Tibial nerve (tissue), 4 donors: ENCODE results near the gene RASIP1. TPM values are rescaled to one million over a fixed set of nuclear protein-coding genes. Genes with fewer than 3 reads are reported as not detected.

Source experiments
- DNase-seq, 2 donors: peaks; one replicate each; pipeline ENCODE4 v3.0.0-alpha.2; 2019; ENCODE audit warnings: low spot score in 2 of 2
- H3K27ac ChIP-seq, 4 donors: fragments of 200-600 bp; sonication (generic) in 3 of 4; one replicate each; pipeline ENCODE4 v1.5.1; 2017 to 2019; ENCODE audit warnings: mild to moderate bottlenecking in 1 of 4
- H3K27me3 ChIP-seq, 2 donors: fragments of 200-600 bp; sonication (generic) in 1 of 2; one replicate each; pipeline versions ENCODE4 v1.5.1 to v1.6.0; 2017 to 2019
- H3K36me3 ChIP-seq, 3 donors: fragments of 200-600 bp; sonication (generic); one replicate each; pipeline ENCODE4 v1.5.1; 2018 to 2019
- H3K4me1 ChIP-seq, 4 donors: fragments of 200-600 bp; sonication (generic) in 3 of 4; one replicate each; pipeline ENCODE4 v1.5.1; 2017 to 2019
- H3K4me3 ChIP-seq, 4 donors: fragments of 200-600 bp; sonication (generic) in 3 of 4; one replicate each; pipeline ENCODE4 v1.5.1; 2017 to 2019; ENCODE audit warnings: mild to moderate bottlenecking in 1 of 4, moderate library complexity in 1 of 4
- H3K9me3 ChIP-seq, 4 donors: fragments of 200-600 bp; sonication (generic) in 3 of 4; one replicate each; pipeline ENCODE4 v1.5.1; 2017 to 2019
- EP300 ChIP-seq, 2 donors: sonication (generic); formaldehyde crosslinking; IDR thresholded peaks; one replicate each; pipeline ENCODE4 v1.6.1; 2017; ENCODE audit warnings: antibody characterized with exemption in 2 of 2, mild to moderate bottlenecking in 1 of 2
- POLR2A ChIP-seq, 2 donors: fragments of 450-650 bp; IDR thresholded peaks; one replicate each; pipeline ENCODE4 v1.6.1; 2017; ENCODE audit warnings: antibody characterized with exemption in 2 of 2, mild to moderate bottlenecking in 2 of 2, moderate library complexity in 2 of 2
- WGBS, 2 donors: methylation state at CpG; one replicate each; pipeline ENCODE4 v1.1.5; 2018; 5-methylcytosine and 5-hydroxymethylcytosine counted together
- total RNA-seq, 4 donors: library from RNA; depleted of rRNA; stranded (reverse); fragments of >200 nt; gene quantifications; one replicate each; pipeline ENCODE4 v1.1.0, GENCODE V29; 2016
- TF ChIP-seq, protein P1 (sequence below), 5 experiments: fragments of 200-600 bp in 3 of 5; fragments of 450-650 bp in 2 of 5; sonication (generic) in 3 of 5; IDR thresholded peaks; one replicate each; pipeline ENCODE4 v1.5.1; 2016 to 2019; ENCODE audit warnings: antibody characterized with exemption in 5 of 5, mild to moderate bottlenecking in 3 of 5, moderate library complexity in 2 of 5

RASIP1 gene
- total RNA-seq, 4 donors from 2014 or later, result 12.3 to 23.3 (median 19.8) TPM

DNA sequence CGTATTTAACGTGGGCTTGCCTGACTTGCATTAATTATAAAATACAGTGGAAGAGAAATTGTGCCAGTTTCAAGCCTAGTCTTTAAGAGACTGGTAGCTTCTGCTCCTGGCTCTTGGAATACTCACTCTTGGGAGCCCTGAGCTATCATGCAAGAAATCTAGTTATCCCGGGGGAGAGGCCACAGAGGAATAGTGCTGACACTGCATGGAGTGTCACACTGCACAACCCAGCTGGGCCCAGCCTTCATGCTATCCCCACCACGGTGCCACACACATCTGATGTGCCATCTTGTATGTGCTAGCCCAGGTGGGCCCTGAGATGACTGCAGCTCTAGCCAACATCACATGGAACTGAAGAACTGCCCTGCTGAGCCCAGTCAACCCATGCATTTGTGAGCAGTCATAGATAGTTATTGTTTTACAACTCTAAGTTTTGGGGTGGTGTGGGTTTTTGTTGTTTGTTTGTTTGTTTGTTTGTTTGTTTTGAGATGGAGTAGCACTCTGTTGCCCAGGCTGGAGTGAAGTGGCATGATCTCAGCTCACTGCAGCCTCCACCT, 29.2 kb downstream of the RASIP1 start:
- Histone ChIP-seq H3K4me1 (peaks cover 0 to 30% (median 20%) of the 10 kb centered on the region in 4 donors), H3K27ac (no peak overlapping the region), H3K27me3 (no peaks in the 10 kb centered on the region), H3K4me3 (no peak overlapping the region), H3K9me3 (peaks cover 0 to 10% (median 0%) of the 10 kb centered on the region in 4 donors), H3K36me3 (peaks cover 0 to 23% (median 0%) of the 10 kb centered on the region in 3 donors)
- TF ChIP-seq, protein P1, sequence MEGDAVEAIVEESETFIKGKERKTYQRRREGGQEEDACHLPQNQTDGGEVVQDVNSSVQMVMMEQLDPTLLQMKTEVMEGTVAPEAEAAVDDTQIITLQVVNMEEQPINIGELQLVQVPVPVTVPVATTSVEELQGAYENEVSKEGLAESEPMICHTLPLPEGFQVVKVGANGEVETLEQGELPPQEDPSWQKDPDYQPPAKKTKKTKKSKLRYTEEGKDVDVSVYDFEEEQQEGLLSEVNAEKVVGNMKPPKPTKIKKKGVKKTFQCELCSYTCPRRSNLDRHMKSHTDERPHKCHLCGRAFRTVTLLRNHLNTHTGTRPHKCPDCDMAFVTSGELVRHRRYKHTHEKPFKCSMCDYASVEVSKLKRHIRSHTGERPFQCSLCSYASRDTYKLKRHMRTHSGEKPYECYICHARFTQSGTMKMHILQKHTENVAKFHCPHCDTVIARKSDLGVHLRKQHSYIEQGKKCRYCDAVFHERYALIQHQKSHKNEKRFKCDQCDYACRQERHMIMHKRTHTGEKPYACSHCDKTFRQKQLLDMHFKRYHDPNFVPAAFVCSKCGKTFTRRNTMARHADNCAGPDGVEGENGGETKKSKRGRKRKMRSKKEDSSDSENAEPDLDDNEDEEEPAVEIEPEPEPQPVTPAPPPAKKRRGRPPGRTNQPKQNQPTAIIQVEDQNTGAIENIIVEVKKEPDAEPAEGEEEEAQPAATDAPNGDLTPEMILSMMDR (IDR thresholded peaks at IDR 0.05), result no peak
- TF ChIP-seq EP300 (IDR thresholded peaks at IDR 0.05) (no peak), POLR2A (IDR thresholded peaks at IDR 0.05) (no peak)
- 90 to 92% methylated on average over 4 of the region's 4 CpGs for WGBS, 2 donors
- no peak for DNase-seq

DNA sequence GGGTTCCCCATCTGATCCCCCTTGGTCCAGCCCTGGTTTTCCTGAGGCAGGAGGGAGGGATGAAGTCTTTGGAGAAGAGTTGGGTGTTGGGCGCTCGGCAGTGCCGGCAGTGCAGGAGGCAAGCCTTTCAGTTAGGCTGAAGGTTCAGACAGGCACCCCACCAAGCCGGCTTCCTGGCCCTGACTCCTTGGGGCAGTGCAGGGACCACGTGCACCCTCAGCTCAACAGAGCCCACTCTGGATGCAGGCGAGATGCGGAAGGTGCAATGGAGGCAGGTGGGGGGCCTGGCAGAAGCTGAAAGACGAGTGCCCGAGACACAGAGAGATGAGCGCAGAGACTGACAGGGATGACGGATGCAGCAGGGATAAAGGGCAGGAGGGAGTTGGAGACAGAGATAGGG, 31.9 kb downstream of the RASIP1 start:
- Histone ChIP-seq H3K36me3 (peaks cover 0 to 36% (median 0%) of the 10 kb centered on the region in 3 donors), H3K9me3 (peaks cover 0 to 10% (median 0%) of the 10 kb centered on the region in 4 donors), H3K4me1 (peaks cover 0 to 9% (median 6%) of the 10 kb centered on the region in 4 donors), H3K27me3 (no peaks in the 10 kb centered on the region), H3K4me3 (no peak overlapping the region), H3K27ac (no peak overlapping the region)
- DNase-seq, result no peak
- 47 to 51% methylated on average over 11 of the region's 11 CpGs for WGBS, 2 donors
- TF ChIP-seq POLR2A (IDR thresholded peaks at IDR 0.05) (no peak), EP300 (IDR thresholded peaks at IDR 0.05) (no peak)
- TF ChIP-seq, protein P1 (IDR thresholded peaks at IDR 0.05), result no peak

DNA sequence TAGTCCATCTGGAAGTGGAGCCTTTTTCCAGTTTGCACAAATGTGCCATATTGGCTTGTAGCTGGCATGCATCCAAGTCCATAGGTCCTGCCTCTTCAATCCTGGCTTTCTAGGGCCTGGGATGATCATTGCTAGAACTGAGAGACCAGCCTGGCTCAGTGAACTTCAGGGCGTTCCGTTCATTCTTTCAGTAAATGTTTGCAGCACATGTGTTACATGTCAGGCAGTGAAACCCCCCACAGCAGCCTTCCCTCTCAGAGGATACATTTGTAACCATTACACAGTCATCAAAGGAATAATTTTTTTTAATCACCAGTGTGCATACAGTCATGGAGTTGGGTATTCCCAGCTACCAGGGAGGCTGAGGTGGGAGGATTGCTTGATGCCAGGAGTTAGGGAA, 35.0 kb downstream of the RASIP1 start:
- H3K27me3 ChIP-seq, result no peaks in the 10 kb centered on the region
- DNase-seq, result no peak
- no peak overlapping the region for H3K4me3 ChIP-seq
- TF ChIP-seq EP300 (IDR thresholded peaks at IDR 0.05) (no peak), POLR2A (IDR thresholded peaks at IDR 0.05) (no peak)
- TF ChIP-seq, protein P1 (IDR thresholded peaks at IDR 0.05), result no peak
- H3K36me3 ChIP-seq, result peaks cover 0 to 47% (median 0%) of the 10 kb centered on the region in 3 donors
- WGBS, 2 donors, result 41 to 49% methylated on average over 2 of the region's 2 CpGs
- H3K9me3 ChIP-seq, result no peaks in the 10 kb centered on the region
- H3K4me1 ChIP-seq, result no peaks in the 10 kb centered on the region
- H3K27ac ChIP-seq, result no peak overlapping the region

DNA sequence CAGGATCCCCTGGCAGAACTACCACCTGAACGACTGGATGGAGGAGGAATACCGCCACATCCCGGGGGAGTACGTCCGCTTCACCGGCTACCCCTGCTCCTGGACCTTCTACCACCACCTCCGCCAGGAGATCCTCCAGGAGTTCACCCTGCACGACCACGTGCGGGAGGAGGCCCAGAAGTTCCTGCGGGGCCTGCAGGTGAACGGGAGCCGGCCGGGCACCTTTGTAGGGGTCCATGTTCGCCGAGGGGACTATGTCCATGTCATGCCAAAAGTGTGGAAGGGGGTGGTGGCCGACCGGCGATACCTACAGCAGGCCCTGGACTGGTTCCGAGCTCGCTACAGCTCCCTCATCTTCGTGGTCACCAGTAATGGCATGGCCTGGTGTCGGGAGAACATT, 37.1 kb downstream of the RASIP1 start:
- Histone ChIP-seq H3K4me3 (no peak overlapping the region), H3K9me3 (no peaks in the 10 kb centered on the region), H3K27me3 (no peaks in the 10 kb centered on the region), H3K27ac (no peak overlapping the region), H3K36me3 (peaks cover 0 to 47% (median 0%) of the 10 kb centered on the region in 3 donors), H3K4me1 (no peaks in the 10 kb centered on the region)
- 97 to 98% methylated on average over 21 to 22 of the region's 23 CpGs for WGBS, 2 donors
- TF ChIP-seq, protein P1 (IDR thresholded peaks at IDR 0.05), result no peak
- TF ChIP-seq POLR2A (IDR thresholded peaks at IDR 0.05) (no peak), EP300 (IDR thresholded peaks at IDR 0.05) (no peak)
- DNase-seq, result no peak

DNA sequence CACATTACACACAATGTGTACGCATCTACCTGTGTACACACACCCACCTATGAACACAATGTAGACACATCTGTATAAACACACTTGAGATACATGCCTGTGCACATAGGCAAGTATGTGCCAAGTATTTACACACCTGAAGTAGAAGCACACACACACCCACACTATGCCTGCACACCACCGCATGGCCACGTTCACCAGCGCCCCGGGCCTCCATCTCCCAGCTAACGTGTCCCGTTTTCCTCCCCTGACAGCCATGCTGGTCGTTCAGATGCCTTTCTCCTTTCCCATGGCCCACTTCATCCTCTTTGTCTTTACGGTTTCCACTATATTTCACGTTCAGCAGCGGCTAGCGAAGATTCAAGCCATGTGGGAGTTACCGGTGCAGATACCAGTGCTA, 37.7 kb downstream of the RASIP1 start:
- H3K4me1 ChIP-seq, result no peaks in the 10 kb centered on the region
- H3K4me3 ChIP-seq, result no peak overlapping the region
- H3K27ac ChIP-seq, result no peak overlapping the region
- TF ChIP-seq, protein P1 (IDR thresholded peaks at IDR 0.05), result no peak
- TF ChIP-seq EP300 (IDR thresholded peaks at IDR 0.05), result no peak
- no peak for TF ChIP-seq POLR2A (IDR thresholded peaks at IDR 0.05)
- WGBS, 2 donors, result 90 to 94% methylated on average over 13 of the region's 13 CpGs
- DNase-seq, result no peak
- H3K9me3 ChIP-seq, result no peaks in the 10 kb centered on the region
- H3K27me3 ChIP-seq, result no peaks in the 10 kb centered on the region
- peaks cover 0 to 47% (median 0%) of the 10 kb centered on the region in 3 donors for H3K36me3 ChIP-seq
